Measurements from ENCODE around the gene RPAP3. TPM values are rescaled to one million over a fixed set of nuclear protein-coding genes. Genes with fewer than 3 reads are reported as not detected.

Gene RPAP3
- total RNA-seq, 2 experiments from 2014 or later: 41.6 to 41.7 TPM

DNA sequence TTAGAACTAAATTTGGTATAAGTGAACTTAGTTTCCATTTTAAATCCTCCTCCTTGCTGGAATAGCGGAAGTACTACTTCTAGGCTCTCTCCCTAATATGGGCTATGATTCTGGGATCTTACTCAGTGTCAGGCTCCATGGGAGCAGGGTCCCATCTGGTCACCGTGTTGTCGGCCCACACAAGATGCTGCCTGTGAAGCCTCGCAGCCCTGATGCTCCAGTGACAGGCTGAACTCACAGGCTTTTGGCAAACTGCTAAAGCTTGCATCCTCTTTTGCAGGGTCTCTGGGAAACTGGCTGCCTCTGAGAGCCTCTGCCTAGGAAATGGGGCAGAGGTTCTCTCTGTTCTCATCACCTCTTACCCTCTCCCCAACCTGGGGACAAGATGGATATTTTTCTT lies 88.4 kb downstream of the RPAP3 start:
- H3K4me1 Mint-ChIP-seq (ENCODE audit: low read depth): no peaks in the 10 kb centered on the region
- H3K27me3 Mint-ChIP-seq (ENCODE audit: low read depth): no peaks in the 10 kb centered on the region
- H3K27ac Mint-ChIP-seq: no peak overlapping the region
- DNase-seq: no peak
- POLR2A ChIA-PET: no interaction called here
- H3K9me3 Mint-ChIP-seq (ENCODE audit: insufficient read depth): peaks cover 8% of the 10 kb centered on the region
- no peak overlapping the region for H3K4me3 Mint-ChIP-seq
- peaks cover 6% of the 10 kb centered on the region for H3K36me3 Mint-ChIP-seq (ENCODE audit: low read depth)
- ATAC-seq: no peak
- CTCF ChIA-PET: no interaction called here

- Mint-ChIP-seq H3K4me1 (ENCODE audit: low read depth) (no peaks in the 10 kb centered on the region), H3K36me3 (ENCODE audit: low read depth) (peaks cover 6% of the 10 kb centered on the region), H3K27me3 (ENCODE audit: low read depth) (no peaks in the 10 kb centered on the region), H3K9me3 (ENCODE audit: insufficient read depth) (peaks cover 9% of the 10 kb centered on the region), H3K4me3 (no peak overlapping the region), H3K27ac (no peak overlapping the region)
- ATAC-seq (no peak), DNase-seq (no peak)
- ChIA-PET POLR2A (interaction anchor here (1.1 kb wide), 1 partner anchor 20 kb away, joined by 3 read pairs; no protein-coding TSS in a partner anchor), CTCF (no interaction called here)
These were observed 89.4 kb downstream of the RPAP3 start for GRCh38 chr12:47616440-47616839.

DNA sequence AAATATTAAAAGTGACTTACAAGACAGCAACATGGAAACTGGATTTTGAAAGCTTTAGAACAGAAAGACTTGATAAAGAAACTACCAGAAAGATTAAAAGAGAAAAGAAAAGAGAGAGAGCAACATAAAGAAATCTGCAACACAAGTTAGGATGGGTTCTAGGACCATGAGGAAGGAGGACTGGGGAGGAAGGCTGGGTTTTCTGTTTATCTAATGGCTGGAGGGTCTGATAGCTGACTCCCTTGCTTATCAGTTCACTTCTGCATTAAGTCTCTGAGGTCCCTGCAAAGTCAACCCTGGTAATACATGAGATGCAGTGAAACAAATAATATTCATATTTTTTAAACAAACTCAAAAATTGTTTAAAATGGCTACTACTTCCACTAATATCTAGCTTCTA lies 90.1 kb downstream of the RPAP3 start:
- ChIA-PET POLR2A (interaction anchor here (1.1 kb wide), 1 partner anchor 21 kb away, joined by 3 read pairs; no protein-coding TSS in a partner anchor), CTCF (interaction anchor here (1.2 kb wide), 1 partner anchor 36 kb away, joined by 3 read pairs; no protein-coding TSS in a partner anchor)
- Mint-ChIP-seq H3K4me3 (no peak overlapping the region), H3K4me1 (ENCODE audit: low read depth) (no peaks in the 10 kb centered on the region), H3K36me3 (ENCODE audit: low read depth) (peaks cover 6% of the 10 kb centered on the region), H3K9me3 (ENCODE audit: insufficient read depth) (peaks cover 9% of the 10 kb centered on the region), H3K27ac (no peak overlapping the region), H3K27me3 (ENCODE audit: low read depth) (no peaks in the 10 kb centered on the region)
- no peak for ATAC-seq
- DNase-seq: no peak

- Mint-ChIP-seq H3K4me1 (ENCODE audit: low read depth) (no peaks in the 10 kb centered on the region), H3K36me3 (ENCODE audit: low read depth) (peaks cover 6% of the 10 kb centered on the region), H3K9me3 (ENCODE audit: insufficient read depth) (peaks cover 9% of the 10 kb centered on the region), H3K27me3 (ENCODE audit: low read depth) (no peaks in the 10 kb centered on the region), H3K27ac (no peak overlapping the region), H3K4me3 (no peak overlapping the region)
- CTCF ChIA-PET: no interaction called here
- DNase-seq (no peak), ATAC-seq (no peak)
- POLR2A ChIA-PET: no interaction called here
These were observed 91.3 kb downstream of the RPAP3 start for GRCh38 chr12:47614521-47614920.

DNA sequence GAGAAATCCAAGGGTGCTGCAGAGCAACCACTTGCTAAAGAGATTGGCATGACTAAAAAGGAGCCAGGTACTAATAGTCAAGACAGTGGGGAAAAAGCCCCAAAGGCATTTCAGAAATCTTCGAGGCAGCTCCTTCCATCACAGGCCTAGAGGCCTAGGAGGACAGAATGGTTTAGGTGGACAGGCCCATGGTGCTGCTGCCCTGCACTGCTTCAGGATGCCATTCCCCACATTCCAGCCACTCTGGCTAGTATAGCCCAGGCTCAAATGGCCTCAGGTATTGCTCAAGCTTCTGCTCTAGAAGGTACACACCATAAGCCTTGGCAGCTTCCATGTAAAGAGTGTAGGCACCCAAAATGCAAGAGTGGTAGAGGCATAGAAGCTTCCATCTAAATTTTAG lies 92.9 kb downstream of the RPAP3 start:
- ATAC-seq (no peak), DNase-seq (no peak)
- POLR2A ChIA-PET: no interaction called here
- no peak overlapping the region for H3K27ac Mint-ChIP-seq
- H3K36me3 Mint-ChIP-seq (ENCODE audit: low read depth): peaks cover 4% of the 10 kb centered on the region
- peaks cover 15% of the 10 kb centered on the region for H3K9me3 Mint-ChIP-seq (ENCODE audit: insufficient read depth)
- no peaks in the 10 kb centered on the region for H3K27me3 Mint-ChIP-seq (ENCODE audit: low read depth)
- no peaks in the 10 kb centered on the region for H3K4me1 Mint-ChIP-seq (ENCODE audit: low read depth)
- CTCF ChIA-PET: no interaction called here
- H3K4me3 Mint-ChIP-seq: no peak overlapping the region

- no peak for ATAC-seq
- Mint-ChIP-seq H3K27ac (no peak overlapping the region), H3K36me3 (ENCODE audit: low read depth) (peaks cover 10% of the 10 kb centered on the region), H3K4me3 (no peak overlapping the region), H3K4me1 (ENCODE audit: low read depth) (no peaks in the 10 kb centered on the region), H3K9me3 (ENCODE audit: insufficient read depth) (peaks cover 22% of the 10 kb centered on the region), H3K27me3 (ENCODE audit: low read depth) (no peaks in the 10 kb centered on the region)
- ChIA-PET CTCF (interaction anchor here (1.3 kb wide), 1 partner anchor 40 kb away, joined by 3 read pairs; no protein-coding TSS in a partner anchor), POLR2A (no interaction called here)
- no peak for DNase-seq
These were observed 93.9 kb downstream of the RPAP3 start for GRCh38 chr12:47611906-47612305.

Other genes with a start within 250 kb of the RPAP3 start
- not detected for gene ENDOU, start 19.5 kb upstream of the RPAP3 start, total RNA-seq
- under 1 TPM in 1 of 2 experiments, not detected in 1; 0.24 TPM for gene RAPGEF3, start 52.9 kb upstream of the RPAP3 start, total RNA-seq
- 1 to 10 TPM; 7.0 to 8.1 TPM for gene SLC48A1, start 67.2 kb upstream of the RPAP3 start, total RNA-seq
- gene HDAC7, start 113.9 kb upstream of the RPAP3 start, total RNA-seq: 100 to 1,000 TPM; 180 to 207 TPM
- 10 to 100 TPM; 13.2 to 14.5 TPM for gene VDR, start 199.0 kb upstream of the RPAP3 start, total RNA-seq

Data from activated CD8-positive, alpha-beta T cell treated with anti-CD3 and anti-CD28 coated beads, Interleukin-2, amount 10 ng/mL, durations not matched to agents 7 days and 5 days (primary cell).